CD4-positive, alpha-beta T cell treated with Interleukin-1 beta for 1 hour (primary cell): Measurements from ENCODE around the gene PTGES2.
"Not testable (repeated sequence)": the region's sequence is repeated elsewhere in the genome, so short reads cannot be mapped to it uniquely, and the experiment has no call there.

Source experiments
- DNase-seq, 2 donors: peaks; one replicate each; pipeline ENCODE4 v3.0.0-alpha.2; 2020 to 2022

The PTGES2 gene

DNA sequence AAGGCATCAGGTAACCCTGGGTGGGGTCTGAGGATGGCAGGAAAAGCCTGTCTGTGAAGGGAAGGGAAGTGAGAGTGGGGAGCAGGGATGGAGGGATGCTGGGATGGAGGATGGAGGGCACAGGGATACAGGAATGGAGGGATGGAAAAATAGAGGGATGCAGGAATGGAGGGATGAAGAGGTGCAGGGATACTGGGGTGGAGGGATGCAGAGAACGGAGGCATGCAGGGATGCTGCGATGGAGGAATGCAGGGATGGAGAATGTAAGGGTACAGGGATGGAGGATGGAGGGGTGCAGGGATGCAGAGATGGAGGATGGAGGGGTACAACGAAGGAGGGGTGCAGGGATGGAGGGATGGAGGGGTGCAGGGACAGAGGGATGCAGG, 9.1 kb downstream of the PTGES2 start:
- DNase-seq = no peak

DNA sequence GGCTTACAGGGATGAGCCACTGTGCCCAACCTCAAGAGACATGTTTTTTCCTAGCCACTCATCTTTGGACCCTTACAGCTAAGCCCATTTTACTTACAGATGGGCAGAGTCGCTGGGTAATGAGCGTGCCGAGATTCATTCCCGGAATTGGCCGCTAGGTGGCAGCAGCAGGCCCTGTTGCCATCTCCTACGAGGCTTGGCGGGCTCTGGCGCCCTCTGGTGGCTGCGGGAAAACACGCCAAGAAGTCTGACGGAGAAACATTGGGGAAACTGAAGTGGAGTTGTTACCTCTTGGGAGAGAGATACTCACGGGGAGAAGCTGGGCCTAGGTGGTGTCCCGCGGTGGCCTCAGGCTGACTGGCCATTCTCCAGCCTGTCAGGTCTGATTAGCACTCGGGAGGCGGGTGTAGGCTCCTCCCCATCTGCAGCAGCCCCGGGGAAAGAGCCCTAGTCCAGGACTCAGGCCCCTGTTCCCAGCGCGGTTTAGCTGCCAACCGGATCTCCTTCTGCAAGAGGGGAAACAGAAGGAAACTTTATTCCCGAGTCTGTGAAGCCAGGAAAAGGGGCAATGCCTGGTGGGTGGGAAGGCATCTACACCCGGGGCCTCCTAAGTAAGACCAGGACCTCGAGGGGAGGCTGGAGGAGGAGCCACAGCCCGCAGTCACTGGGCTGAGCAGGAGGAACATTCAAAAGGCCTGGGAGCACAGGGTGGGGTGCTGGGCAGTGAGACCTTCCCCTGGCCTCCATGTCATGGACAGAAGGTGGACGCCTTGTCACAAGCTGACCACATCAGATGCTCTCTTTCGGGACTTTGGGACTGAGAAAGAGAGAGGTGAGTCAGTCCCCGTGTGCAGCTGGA, 9.7 kb downstream of the PTGES2 start:
- peak; percentile 91 to 94 for DNase-seq

- DNase-seq = no peak
These were observed 11.1 kb downstream of the PTGES2 start for GRCh38 chr9:128116104-128117083.

GRCh38 chr9:128115187-128116103, 12.1 kb downstream of the PTGES2 start:
- DNase-seq = peak; percentile 22 to 76

DNA sequence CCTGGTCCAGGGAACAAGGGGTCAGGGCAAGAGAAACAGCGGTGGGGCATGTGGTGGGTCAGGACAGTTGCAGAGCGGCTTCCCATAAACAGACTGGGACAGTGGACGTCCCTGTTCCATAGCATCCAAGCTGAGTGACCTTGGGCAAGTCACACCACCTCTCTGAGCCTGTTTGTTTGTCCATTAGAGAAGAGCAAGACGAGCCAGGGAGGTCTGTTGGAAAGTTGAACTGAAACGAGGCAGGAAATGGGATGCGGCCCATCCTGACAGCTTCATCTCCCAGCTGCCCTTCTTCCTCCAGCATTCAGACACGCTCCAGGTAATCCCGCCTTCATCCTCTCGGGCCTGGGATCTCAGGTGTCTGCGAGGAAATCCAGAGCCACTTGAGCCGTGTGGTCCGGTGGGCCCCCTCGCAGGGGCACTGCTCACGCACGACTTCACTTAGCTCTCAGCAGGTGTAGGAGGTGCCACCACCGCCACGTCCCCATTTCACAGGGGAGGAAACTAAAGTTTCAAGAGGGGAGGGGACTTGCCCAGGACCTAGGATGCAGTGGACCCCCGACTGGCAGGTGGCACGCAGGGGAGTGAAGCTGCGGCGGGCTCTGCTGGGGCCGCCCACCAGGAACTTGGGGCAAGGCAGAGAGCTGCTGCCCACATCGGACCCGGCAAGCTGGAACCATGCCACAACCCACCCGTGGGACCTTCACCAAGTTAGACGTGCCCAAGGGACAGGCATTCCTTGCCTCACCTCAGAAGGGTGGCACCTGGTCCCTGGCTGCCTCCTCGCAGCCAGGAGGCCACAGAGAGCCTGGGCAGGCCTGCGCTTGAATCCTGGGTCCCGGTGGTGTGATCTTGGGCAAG, 13.0 kb downstream of the PTGES2 start:
- DNase-seq = no peak

DNA sequence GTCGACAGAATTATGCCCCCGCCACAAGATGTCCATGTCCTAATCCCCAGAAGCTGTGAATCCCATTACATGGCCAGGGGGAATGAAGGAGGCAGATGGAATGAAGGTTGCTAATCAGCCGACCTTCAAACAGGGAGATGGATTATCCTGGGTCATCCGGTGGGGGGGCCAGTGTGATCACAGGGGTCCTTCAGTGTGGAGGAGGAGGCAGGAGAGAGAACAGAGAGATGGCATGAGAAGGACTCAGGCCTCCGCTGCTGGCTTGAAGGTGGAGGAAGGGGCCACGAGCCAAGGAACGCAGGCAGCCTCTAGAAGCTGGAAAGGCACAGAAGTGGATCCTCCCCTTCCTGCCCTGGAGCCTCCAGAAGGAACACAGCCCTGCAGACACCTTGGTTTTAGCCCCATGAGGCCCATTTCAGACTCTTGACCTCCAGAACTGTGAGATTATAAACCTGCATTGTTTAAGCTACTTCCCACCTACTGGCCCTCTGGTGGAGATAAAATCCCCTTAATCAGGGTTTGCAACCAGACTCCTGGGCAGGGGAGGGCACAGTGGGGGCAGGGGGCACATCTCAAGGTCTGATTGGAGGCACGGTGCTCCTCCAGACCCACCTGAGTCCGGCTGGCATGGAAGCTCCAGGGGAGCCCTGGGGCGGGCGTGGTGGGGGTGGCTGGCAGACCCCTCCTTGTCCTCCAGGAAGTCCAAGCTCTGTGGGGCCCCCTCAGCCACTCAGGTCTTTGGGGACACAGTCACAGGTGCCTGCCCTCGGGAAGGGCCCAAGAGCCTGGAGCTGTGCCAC, 13.8 kb downstream of the PTGES2 start:
- no peak for DNase-seq

- DNase-seq = not testable (repeated sequence)
These were observed 15.8 kb downstream of the PTGES2 start for GRCh38 chr9:128111726-128112125.

GRCh38 chr9:128109050-128109709, 18.3 kb downstream of the PTGES2 start:
- DNase-seq = no peak

DNA sequence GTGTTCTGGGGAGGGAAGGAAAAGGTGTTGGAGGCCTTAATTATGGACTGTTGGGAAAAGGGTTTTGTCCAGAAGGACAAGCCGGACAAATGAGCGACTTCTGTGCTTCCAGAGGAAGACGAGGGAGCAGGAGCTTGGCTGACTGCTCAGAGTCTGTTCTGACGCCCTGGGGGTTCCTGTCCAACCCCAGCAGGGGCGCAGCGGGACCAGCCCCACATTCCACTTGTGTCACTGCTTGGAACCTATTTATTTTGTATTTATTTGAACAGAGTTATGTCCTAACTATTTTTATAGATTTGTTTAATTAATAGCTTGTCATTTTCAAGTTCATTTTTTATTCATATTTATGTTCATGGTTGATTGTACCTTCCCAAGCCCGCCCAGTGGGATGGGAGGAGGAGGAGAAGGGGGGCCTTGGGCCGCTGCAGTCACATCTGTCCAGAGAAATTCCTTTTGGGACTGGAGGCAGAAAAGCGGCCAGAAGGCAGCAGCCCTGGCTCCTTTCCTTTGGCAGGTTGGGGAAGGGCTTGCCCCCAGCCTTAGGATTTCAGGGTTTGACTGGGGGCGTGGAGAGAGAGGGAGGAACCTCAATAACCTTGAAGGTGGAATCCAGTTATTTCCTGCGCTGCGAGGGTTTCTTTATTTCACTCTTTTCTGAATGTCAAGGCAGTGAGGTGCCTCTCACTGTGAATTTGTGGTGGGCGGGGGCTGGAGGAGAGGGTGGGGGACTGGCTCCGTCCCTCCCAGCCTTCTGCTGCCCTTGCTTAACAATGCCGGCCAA, 19.1 kb downstream of the PTGES2 start:
- no peak for DNase-seq

DNA sequence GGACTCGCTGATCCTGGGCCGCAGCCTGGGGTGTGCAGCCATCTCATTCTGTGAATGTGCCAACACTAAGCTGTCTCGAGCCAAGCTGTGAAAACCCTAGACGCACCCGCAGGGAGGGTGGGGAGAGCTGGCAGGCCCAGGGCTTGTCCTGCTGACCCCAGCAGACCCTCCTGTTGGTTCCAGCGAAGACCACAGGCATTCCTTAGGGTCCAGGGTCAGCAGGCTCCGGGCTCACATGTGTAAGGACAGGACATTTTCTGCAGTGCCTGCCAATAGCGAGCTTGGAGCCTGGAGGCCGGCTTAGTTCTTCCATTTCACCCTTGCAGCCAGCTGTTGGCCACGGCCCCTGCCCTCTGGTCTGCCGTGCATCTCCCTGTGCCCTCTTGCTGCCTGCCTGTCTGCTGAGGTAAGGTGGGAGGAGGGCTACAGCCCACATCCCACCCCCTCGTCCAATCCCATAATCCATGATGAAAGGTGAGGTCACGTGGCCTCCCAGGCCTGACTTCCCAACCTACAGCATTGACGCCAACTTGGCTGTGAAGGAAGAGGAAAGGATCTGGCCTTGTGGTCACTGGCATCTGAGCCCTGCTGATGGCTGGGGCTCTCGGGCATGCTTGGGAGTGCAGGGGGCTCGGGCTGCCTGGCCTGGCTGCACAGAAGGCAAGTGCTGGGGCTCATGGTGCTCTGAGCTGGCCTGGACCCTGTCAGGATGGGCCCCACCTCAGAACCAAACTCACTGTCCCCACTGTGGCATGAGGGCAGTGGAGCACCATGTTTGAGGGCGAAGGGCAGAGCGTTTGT, 19.9 kb downstream of the PTGES2 start:
- no peak for DNase-seq

- DNase-seq = no peak
These were observed 20.5 kb downstream of the PTGES2 start for GRCh38 chr9:128106940-128107467.

DNA sequence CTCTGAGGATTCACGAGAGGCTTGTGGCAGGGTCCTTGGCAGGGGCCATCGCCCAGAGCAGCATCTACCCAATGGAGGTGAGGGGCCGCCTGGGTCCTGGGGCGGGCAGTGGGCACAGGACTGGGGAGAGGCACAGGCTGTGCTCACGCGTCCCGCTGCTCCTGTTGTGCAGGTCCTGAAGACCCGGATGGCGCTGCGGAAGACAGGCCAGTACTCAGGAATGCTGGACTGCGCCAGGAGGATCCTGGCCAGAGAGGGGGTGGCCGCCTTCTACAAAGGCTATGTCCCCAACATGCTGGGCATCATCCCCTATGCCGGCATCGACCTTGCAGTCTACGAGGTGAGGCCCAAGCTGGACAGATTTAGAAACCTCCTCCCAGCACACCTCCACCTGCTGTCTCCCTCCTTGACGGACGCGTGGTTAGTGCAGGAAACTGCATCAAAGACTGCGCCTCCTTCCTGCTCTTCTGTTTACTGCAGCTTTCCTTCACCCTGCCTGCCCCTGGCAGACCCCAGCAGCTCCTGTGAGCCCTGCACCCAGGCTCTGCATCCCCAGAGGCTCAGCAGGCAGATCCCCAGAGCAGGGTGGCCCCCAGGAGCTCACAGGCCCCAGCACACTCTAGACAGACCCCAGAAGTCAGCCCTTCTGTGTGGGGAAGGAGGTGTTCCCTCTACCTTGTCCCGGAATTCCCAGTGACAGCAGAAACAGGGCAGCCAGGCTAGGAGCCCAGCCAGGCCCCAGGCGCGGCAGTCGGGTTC, 21.2 kb downstream of the PTGES2 start:
- no peak for DNase-seq

DNA sequence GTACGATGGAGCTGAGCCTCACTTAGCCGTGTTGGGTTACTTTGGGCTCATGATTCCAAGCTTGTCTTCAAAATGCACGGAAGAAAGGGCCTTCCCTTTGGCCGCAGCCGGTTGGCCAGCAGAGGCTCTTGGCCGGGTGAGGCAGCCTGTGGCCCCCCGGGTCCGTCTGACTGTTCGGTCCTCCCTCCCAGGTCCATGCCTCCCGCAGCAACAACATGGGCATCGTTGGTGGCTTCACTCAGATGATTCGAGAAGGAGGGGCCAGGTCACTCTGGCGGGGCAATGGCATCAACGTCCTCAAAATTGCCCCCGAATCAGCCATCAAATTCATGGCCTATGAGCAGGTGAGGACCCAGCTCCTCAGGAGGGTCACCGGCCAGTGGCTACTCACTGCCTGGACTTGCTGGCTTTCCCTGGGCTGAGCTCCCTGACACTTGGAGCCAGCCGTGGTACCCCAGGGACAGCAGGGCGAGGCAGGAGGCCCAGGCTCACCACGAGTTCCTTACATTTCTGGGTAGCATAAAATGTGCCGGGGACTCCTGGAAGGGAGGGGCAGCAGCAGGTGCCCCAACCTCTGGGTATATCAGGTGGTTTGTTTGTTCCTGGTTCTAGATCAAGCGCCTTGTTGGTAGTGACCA, 21.9 kb downstream of the PTGES2 start:
- no peak for DNase-seq

DNA sequence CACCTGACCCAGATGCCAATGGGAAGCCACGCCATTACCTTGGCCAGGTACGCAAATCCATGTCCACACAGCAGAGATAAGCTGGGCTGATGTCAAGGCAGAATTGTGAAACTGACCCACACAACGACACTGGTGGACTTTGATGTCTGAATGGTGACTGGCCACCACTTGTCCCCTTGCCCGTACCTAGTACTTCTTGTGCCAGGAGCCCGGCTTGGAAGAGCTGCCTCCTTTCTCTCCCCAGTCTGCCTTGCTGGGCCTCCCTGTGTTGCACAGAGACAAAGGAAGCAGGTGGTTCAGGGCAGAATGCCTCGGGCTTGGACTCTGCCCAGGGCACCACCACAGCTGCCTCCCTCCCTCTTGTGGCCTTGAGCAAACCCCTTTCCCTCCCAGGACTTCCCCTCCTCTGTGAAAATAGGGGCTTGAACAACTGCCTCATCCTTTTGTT, 23.3 kb downstream of the PTGES2 start:
- DNase-seq = no peak

DNA sequence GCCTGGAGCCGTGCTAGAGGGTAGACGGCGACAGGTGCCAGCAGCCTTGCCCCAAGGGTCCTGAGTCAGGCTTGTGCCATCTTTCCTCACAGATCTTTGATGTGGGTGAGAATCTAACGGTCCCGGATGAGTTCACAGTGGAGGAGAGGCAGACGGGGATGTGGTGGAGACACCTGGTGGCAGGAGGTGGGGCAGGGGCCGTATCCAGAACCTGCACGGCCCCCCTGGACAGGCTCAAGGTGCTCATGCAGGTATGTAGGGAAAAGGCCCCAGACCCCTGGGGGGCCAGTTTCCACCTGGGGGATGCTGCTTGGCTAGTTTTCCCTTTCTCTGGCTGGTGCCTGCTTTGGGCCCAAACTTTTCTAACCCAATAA, 24.0 kb downstream of the PTGES2 start:
- peak in 1 of 2 donors; percentile 47 for DNase-seq

- DNase-seq = no peak
These were observed 24.5 kb downstream of the PTGES2 start for GRCh38 chr9:128102861-128103588.
